NCI-H1092 (cell line): Measurements from ENCODE around the gene ENG.
A peak's percentile ranks its signal among the peaks of the same experiment; 100 is the strongest.
"Not testable (repeated sequence)": the region's sequence is repeated elsewhere in the genome, so short reads cannot be mapped to it uniquely, and the experiment has no call there.

ENCODE experiments used
- DNase-seq: peaks from one replicate; lab custom pipeline; 2025; lab: John Stamatoyannopoulos, UW

ENG gene

DNA sequence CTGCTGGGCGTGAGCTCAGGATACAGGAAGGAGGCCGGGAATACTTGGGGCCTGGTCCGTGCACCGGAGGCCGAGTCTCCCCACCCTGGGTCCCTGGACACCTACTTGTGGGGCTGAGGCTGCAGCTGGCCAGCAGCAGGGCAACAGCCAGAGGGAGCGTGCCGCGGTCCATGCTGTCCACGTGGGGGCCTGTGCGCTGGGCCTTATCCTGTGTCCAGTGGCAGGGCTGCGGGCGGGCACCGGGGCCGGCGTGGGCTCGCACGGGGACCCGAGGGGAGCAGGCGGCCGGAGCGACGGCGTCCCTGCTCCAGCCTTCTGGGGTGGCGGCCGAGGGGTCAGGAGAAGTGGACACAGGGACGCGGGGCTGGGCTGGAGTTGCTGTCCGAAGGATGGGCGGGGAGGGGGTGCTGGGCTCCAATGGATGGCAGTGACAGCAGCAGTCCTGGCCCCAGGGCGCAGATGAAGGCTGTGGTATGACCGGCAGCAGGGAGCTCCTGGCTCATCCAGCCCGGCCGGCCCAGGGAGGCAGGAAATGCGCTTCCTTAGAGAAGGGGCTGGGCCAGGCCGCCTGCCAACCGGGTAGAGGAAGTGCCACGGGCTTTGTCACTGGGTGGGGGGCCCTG is at the start of gene ENG:
ENG (minus strand) TSS at position 475 of the 623 bp plus-strand sequence; CDS start at position 172, 303 bp downstream.
- no peak for DNase-seq

DNA sequence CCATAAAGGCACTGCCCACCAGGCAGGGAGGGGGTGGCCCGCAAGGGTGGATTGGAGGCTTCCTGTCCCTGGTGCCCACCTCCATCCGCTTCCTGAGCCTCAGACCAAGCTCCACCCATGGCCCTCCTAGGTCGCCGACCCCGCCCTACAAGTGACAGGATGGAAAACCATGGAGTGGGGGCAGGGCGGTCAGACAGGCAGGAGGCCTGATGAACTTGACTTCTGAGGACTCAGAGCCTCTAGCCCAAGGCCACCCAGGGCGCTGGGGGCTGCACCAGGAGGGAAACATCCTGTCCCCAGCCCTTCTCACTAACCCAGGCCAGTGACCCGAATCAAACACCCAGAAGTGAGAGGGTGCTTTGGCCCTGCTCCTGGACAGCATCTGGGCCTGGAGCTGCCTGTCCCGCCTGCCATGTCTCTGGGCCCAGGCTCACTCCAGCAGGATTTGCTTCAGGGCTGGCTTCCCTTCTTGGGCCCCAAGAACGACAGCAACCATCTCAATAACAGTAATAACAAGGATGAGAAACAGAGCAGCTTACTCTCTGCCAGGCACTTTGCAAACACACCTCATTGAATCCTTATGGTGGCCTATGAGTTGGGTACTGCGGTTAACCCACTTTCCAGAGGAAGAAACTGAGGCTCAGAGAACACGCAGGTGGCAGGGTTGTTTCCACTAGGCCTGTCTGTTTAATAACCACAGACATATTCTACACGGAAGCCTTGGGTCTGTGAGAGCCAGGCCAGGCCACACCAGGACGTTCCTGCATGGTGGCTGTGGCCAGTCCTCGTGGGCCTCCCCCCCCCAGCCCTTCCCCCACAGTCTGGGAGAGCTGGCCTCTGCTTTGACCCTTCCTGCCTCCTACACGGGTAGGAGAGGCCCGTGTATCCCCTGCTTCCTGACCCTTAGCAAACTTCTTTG is 49.4 kb upstream of the ENG start:
- no peak for DNase-seq

DNA sequence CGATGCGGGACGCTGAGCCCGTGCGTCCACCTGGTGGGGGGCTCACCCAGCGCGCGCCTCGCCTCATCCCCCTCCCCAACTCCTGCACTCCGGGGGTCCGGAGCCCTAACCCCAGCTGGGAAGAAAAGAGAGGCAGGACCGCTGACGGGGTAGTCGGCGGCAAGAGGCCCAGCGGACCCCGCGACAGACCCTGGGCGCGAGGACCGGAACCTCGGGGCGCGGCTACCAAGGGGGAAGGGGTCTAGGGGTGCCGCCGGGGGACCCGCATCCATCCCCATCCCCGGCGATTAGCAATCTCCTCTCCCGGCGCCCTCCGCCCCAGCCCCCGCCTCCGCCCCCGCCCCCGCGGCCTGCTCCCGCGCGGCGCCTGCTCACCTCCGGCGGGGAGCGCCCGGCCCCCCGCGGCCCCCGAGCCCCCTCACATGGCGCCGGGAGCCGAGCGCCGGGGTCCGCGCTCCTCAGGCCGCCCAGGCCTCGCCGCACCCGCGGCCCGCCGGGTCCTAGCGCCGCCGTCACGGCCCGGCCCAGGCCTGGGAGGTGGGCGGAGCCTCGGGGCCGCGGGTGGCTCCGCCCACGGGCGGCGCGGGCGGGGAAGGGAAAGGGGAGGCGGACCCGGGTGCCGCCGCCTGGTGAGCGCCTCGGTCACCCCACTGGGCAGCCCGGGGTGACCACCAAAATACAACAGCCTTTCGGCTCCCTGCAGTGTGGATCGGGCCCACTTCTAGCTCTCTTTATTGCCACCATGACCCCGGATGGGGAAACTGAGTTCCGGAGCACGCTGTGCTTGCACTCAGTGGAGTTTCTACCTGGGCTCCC is 44.9 kb upstream of the ENG start, which contains the start of gene ST6GALNAC6:
ST6GALNAC6 (minus strand) TSS at position 476 of the 816 bp plus-strand sequence. CDS start 1,622 bp downstream, outside the sequence.
- peak; percentile 38 for DNase-seq

DNA sequence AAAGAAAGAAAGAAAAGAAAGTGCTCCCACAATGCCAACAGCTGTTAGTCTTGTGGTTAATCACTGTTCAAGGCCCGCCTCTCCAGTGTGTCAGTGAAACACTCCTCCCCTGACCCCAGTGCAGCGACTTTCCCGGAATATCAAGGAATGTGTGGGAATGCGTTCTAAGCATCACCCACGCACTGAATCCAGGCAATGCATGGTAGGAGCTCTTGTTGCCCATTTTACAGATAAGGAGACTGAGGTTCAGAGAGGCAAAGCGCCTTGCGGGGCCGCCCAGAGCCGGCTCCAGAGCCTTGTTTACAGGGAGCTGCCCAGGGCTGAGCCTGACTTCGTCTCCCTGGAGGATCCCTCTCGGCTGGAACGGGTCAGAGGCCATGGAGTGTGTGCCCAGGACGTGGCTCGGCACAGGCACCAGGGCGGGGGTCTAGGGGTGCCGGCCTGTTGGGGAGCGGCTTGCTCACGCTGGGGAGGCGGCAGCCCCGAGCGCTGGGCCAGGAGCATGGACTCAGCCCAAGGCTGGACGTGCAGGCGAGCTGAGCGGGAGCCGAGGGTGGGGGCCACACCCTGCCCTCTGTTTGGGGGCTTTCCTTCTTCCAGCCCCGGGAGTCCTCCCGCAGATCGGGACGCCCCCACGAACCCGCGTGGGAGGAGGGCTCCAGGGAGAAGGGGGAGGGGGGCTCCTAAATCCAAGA is 44.1 kb upstream of the ENG start:
- DNase-seq = no peak

DNA sequence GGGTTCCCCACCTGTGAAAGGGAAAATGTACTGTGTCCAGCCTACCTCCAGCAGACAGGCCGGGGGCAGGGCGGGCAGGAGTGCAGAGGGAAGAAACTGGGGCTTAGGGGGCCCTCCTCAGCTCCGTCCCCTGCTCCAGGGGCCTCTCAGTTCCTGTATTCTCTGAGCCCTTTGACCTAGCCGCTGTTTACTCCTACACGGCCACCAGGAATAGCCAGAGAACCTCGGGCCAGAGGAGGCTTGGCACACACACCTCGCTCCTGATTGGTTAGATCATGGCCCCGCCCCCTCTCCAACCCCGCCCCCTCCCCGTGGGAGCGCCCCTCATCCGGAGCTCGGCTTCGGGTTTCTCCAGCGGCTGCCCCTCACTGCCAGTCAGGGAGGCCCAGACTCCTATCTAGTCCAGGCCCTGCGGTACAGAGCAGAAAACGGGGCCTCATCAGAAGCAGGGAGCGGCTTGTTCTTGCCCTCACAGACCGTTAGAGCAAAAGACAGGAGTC is 42.8 kb upstream of the ENG start:
- DNase-seq = no peak

DNA sequence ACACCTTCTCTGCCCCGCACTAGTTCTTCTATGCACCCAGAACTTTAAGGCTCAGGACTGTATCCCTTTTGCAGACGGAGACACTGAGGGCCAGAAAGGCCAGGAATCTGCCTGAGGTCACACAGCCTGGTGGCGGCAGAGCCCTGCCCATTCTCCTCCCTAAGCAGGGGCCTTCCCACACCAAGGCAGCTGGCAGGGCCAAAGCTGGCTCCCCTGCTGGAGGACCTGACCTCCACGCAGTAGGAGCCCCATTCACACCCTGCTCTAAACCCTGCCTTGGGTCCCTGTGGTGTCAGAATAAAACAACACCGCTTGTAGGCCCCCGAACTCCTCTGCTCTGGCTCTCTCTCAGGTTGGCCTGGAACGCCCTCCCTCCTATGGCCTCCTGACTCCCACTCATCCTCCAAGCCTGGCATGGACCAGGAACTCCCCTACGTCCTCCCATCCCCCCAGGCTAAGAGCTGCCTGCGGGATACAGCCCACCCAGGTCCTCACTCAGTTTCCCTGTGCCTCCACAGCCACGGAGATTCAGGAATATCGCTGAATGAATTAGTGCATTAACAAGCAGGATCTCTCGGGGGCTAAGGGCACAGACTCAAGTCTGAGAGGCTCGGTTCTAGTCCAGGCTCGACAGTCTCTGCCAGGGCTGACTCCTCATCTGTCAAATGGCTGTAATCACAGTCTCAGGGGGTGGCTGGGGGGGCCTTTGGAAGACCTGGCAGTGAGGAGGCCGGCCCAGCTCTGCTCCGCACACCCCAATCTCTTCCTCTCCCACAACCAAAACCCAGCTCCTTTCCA is 42.1 kb upstream of the ENG start:
- no peak for DNase-seq

DNA sequence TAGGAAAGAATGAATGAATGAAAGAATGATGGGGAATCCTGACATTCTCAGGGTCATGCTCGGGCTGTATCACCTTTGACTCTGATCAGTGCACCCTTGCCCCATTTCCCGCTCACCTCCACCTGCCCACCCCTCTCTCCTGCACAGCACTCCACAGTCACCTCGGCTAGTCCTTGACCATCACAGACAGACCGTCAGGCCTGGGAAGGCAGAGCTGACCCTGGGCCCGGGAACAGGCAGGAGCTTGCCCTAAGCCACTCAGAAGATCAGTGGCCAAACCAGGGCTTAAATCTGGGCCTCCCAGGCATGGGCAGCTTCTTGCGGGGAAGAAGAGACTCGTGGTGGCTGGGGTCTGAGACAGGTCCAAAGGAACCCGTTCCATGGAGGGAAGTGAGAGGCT is 41.4 kb upstream of the ENG start:
- no peak for DNase-seq

DNA sequence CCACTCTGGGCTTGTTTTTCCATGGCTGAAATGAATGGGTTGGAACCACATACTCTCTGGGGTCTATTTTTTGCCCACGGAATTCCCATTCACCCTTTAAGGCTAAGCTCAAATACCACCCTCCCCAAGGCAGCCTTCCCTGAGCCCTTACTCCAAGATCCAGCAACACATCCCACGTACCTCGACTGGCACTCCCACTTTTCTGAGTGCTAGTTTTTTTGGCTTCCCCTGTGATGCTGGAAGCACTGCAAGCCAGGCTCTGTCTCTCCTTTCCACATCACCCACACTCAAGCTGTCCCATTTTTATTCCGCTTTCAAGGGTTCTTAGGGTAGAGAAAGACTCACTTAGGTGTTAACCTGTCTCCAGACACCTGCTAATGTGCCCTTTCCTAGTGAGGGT is 38.9 kb upstream of the ENG start:
- DNase-seq = no peak

DNA sequence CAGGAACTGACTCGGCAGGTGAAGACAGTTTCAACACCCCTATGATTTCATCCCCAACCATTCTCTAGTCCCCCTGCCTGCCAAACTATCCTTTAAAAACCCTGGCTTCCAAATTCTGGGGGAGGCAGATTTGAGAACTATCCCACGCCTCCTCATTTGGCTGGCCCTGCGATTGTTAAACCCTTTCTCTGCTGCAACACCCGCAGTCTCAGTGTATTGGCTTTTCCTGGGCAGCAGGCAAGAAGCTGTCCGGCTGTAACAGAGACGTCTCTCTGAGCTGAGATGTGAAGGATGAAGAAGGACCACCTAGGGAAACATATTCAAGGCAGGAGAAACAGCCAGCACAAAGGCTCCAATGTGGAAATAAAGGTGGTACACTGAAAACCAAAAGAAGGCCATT is 38.4 kb upstream of the ENG start:
- no peak for DNase-seq

DNA sequence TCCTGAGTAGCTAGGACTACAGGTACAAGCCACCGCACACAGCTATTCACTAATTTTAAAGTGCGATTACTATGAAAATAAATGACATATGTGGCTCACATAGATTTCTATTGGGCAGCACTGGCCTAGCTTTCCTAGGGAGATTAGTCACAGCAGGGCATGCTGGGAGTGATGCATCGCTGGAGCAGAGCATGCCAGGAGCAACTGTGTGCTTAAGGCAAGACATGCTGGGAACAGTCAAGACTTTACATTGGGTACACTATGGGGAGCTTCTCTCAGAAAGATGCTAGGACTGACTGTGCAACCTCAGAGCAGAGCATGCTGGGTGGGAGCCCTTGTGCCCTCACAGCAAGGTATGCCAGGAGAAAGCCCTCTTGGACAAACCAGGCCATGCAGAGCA is 35.6 kb upstream of the ENG start:
- DNase-seq = no peak

DNA sequence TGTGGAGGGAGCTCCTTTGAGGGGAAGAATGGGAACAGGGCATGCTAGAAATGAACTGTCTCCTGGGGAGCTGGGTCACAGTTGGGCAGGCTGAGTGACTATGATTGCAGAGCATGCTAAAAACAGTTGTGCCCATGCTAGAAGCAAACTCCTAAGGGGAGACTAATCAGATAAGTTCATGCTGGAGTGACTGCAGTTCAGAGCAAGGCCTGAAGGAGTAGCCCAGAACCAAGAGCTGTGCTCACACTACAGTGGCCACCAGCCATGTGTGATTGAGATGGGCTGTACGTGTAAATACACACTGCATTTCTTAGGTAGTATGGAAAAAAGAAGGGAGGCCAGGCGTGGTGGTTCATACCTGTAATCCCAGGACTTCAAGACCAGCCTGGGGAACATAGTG is 33.3 kb upstream of the ENG start:
- DNase-seq = no peak

DNA sequence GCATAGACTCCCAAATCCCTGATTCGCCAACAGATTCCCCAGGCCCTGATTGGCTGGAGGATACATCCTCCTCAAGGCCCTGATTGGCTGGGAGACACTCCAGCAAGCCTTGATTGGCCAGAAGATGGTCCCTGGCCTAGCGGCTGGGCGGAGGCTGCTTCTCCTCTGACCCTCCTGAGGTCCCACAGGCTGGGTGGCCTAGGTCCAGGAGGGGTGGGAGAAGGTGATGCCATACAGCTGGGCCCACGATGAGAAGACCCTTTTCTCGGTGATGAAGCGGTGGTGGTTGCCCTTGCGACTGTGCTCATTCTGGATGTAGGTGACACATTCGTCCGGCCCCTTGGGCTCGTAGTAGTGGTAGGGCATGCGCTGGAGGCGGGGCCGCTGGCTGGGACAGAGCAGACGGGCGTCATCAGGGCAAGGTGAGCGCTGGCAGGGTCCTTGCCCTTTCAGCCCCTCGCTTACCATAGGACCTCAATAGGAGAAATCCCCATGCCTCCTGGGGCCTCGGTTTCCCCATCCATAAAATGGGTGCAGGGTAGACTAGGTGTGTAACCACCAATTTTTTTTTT is 32.0 kb upstream of the ENG start:
- DNase-seq = no peak

DNA sequence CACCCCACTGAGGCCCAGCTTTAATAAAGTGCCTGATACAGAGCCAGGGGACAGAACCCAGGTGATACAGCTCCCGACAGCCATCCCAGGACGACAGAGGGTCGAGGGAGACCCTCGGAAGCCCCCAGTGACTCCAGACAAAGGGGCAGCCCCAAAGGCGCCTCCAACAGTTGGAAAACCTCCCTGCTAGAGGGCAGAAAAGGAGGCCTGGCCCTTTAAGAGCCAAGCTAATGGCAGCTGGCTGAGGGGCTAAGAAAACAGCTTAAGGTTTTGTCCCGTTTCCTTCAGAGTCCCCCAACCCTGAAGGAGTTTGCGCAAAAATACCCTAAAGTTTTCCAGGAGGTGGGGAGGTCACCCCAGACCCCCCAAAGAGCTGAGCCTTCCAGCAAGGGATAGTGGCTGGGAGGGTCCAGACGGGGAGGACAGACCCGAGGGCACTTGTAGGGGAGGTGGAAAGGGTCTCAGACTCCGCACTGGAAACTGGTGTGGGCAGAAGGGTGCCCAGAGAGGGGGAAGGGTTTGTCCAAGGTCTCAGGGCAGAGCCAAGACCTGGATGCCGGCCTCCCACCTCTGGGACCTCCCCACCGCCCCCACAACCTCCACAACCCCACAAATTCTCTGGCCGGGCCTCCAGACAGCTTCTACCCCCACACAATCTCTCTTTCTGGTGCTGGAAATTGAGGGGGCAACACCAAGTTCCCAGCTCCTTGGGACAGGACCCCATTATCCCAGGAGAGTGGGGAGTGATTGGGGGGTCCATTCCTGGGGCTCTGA is 31.2 kb upstream of the ENG start:
- DNase-seq = no peak

DNA sequence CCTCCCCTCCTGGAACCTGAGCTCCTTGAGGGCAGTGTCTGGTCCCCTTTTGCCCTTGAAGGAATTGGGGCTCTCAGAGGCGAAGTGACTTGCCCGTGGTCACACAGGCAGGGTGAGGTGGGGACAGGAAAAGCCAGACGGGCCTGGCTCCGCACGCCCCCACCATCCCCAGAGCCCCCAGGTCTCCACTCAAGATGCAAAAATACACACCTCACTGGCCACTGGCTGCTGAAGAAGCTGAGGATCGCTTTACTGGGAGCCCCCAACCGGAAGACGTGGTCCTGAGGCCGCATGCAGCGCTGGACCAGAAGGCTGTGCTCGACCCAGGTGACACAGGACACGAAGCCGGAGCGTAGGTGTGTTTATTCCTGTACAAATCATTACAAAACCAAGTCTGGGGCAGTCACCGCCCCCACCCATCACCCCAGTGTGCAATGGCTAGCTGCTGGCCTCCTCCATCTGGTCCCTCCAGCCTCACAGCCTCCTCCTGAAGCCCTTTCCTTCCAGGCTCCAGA is 30.6 kb upstream of the ENG start:
- DNase-seq = no peak

DNA sequence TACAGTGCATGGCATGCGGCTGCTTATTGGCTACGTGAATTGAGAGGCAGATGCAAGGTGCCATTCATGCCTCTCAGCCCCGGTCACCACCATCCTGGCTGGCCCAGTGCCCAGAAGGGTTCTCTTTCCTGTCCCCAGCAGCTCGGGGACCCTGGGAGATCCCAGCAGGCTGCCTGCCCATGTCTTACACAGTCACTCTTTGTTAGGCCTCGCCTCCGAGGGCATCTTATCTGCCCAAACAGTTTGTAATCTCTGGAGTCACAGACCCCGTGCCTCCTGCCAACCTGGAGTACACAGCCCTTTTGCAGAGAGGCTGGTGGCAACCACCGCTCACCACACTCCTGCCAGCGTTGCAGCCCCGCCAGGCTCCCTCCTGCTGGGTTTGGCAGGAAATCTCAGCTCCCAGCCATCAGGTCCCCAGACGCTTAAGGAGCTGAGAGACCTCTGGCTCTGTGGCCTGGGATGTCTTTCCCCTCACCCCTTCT is 30.0 kb upstream of the ENG start:
- DNase-seq = peak; percentile 71

DNA sequence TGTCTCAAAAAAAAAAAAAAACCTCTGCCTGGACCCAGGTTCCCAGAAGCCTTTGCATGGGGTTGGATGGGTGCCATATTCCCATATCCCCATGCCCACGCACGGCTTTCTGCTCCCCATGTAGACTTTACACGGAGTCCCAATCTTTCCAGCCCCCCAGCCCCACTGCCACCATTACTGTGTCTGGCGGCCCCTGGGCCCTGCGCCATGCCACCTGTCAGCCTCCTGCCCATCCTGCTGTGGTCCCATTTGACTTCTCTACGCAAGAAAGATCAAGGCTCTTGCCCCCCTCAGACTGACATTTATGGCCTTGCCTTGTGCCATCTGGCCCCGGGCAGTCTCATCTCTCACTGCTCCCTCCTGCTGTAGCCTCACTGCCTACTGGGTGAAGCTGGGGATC is 29.5 kb upstream of the ENG start:
- no peak for DNase-seq

DNA sequence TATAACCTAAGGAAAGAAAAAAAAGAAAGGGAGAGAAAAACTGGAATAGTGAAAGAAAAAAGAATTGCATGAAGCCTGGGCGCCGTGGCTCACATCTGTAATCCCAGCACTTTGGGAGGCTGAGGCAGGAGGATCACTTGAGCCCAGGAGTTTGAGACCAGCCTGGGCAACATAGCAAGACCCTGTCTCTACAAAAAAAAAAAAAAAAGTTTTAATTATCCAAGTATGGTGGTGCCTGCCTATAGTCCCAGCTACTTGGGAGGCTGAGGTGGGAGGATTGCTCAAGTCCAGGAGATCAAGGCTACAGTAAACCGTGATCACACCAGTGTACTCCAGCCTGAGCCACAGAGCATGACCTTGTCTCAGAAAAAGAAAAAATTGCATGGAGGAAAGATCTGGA is 27.3 kb upstream of the ENG start:
- not testable (repeated sequence) for DNase-seq

DNA sequence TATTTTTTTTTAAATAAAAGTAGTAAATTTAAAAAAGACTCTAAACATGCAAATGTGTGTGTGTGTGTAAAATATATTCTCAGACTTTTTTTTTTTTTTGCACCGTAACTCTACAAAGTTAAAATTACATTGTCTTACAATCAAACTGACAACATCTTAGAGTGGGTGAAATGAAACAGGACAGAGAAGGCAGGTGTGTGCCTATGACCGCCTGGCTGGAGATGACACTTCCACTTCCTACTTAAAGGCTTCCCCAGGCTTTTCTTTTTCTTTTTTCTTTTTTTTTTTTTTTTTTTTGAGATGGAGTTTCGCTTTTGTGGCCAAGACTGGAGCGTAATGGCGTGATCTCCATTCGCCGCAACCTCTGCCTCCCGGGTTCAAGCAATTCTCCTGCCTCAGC is 25.7 kb upstream of the ENG start:
- DNase-seq = no peak

DNA sequence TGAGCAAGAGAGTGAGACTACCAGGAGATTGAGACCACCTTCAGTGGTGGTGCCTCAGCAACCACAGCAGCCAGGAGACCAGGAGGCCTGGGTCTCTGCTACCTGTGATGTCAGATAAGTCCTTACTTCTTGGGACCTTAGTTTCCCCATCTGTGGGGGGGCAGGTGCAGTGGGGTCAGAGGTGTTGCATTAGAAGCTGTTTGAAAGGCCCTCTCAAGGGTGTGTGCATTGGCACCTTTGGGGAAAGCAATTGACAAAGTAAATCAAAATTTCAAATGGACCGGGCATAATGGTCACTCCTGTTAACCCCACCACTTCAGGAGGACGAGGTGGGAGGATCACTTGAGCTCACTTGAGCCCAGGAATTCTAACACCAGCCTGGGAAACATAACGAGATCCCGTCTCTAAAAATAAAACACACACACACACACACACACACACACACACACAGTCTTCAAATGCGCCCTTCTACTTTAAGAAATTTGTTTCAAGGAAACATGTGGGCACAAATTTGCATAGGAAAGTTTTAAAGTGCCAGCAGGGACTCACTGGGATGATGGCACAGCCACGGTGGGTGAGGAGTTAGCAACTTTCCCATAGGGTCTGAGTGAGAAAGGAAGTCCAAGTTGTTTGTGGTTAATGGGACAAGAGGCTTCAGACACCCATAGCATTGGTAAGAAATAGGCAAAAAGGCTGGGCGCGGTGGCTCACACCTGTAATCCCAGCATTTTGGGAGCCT is 24.4 kb upstream of the ENG start:
- DNase-seq = no peak
